ENCODE data around the gene SNRPA.

SNRPA gene

DNA sequence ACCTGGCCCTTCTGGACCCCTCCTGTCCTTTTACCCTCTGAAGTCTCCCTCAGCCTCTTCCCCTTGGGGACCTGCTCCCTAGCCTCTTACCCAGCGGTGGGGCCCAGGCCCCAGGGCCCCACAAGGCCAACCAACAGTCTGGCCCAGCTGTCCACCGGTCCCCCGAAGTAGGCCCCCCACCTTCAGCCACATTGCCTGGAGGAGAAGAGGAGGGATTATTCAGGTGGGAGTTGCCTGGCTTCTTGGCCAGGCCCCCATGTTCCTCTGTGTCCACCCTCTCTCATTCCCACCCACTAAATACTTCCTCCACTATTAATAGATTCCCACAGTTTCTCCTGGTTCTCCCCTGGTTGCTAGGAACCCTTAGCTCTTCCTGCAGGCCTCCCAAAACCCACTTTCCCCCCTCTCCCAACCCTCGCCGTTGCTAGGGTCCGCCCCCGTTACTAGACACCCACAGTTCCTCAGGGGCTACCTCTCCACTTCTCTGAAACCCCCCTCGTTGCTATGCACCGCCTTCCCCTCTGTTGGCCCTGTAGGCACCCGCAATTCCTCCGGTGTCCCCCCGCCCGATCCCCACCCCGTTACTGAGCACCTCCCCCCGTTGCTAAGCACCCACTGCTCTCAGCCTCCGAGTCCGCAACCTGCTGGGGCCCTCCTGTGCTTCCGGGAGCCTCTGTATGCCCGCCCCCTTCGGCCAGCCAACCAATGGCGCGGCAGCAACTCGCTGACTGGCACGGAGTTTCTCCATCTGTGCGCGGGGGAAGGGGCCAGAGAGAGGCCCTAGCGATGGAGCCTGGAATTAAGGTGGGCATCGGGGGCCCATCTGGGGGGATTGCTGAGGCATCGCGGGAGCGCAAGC lies 36.3 kb upstream of the SNRPA start:
- H3K4me1 ChIP-seq (ENCODE audit: control insufficient read depth, insufficient read depth, low read length, unreplicated experiment), result peaks cover 5% of the 10 kb centered on the region
- peak overlapping the region; percentile 85 for H3K4me3 ChIP-seq (ENCODE audit: low read depth, low read length)
- no peaks in the 10 kb centered on the region for H3K27me3 ChIP-seq (ENCODE audit: insufficient read depth, low read length)
- peak overlapping the region; percentile 75 for H2AFZ ChIP-seq (ENCODE audit: low read length, unreplicated experiment)
- H3K36me3 ChIP-seq (ENCODE audit: insufficient read depth, low read length), result no peaks in the 10 kb centered on the region
- H3K79me2 ChIP-seq (ENCODE audit: control insufficient read depth, insufficient read depth, low read length, unreplicated experiment), result peaks cover 24% of the 10 kb centered on the region
- peak overlapping the region; percentile 99 for H3K27ac ChIP-seq (ENCODE audit: low read depth, low read length)

DNA sequence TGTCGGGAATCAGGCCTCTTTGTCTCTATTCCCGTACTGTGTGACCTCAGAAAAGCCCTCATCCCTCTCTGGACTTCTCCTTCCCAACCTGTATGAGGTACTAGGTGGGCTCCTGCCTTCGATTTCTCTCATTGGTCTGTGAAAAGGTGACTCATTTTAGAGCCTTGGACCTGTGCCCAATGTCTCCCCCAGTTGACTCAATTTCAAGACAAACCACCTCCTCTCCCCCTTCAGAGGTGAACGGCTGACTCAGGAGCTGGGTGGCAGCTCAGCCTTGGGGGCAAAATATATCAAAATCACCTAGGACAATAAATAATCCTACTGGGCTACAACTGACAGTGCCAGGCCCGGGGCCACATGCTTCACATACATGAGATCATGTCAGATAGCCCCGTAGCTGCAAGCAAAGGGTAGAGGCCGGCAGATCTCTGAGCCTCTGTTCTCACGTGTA lies 34.9 kb upstream of the SNRPA start:
- Histone ChIP-seq H3K4me1 (ENCODE audit: control insufficient read depth, insufficient read depth, low read length, unreplicated experiment) (peaks cover 14% of the 10 kb centered on the region), H3K27me3 (ENCODE audit: insufficient read depth, low read length) (no peaks in the 10 kb centered on the region), H3K36me3 (ENCODE audit: insufficient read depth, low read length) (no peaks in the 10 kb centered on the region), H3K27ac (ENCODE audit: low read depth, low read length) (peak overlapping the region; percentile 99), H2AFZ (ENCODE audit: low read length, unreplicated experiment) (peak overlapping the region; percentile 13), H3K4me3 (ENCODE audit: low read depth, low read length) (peak overlapping the region; percentile 85), H3K79me2 (ENCODE audit: control insufficient read depth, insufficient read depth, low read length, unreplicated experiment) (peaks cover 35% of the 10 kb centered on the region)

DNA sequence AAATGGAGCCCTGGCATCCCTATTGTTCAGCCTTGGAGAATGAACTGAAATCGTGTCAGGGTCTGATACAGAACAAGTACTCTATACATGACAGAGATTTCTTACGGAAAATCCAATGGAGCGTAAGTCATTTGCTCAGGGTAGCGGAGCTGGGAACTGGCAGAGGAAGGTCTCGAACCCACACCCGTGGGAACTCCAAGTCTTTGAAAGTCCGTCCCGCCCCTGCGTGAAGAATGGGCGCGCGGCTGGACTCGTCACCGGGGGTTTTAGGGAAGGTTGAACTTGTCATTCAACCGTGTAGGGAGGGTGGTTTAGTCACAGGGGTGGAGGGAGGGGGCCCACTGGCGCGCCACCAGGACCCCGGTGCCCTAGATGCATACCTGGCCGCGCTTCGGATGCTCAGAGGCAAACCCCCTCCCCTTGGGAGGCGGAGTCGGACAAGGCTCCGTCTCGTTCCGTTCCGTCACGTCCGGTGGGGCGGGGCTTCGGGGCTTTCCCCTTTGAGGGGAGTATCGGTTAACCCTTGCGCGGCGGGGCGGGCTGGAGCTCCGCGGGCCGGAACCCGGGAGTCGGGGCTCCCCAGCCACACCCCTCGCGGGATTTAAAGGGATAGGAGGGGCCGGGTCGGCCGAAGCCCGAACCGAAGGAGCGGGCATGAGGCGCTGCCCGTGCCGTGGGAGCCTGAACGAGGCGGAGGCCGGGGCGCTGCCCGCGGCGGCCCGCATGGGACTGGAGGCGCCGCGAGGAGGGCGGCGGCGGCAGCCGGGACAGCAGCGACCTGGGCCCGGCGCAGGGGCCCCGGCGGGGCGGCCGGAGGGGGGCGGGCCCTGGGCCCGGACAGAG lies 34.3 kb upstream of the SNRPA start, which contains the start of the genes COQ8B and ITPKC:
TSS of gene COQ8B (minus strand) at position 405 of the 843 bp plus-strand sequence. CDS start 2,254 bp downstream, outside the sequence.
TSS of gene ITPKC (plus strand) at position 631 of the 843 bp plus-strand sequence. CDS start at position 655, 24 bp downstream.
- Histone ChIP-seq H3K79me2 (ENCODE audit: control insufficient read depth, insufficient read depth, low read length, unreplicated experiment) (peaks cover 40% of the 10 kb centered on the region), H3K36me3 (ENCODE audit: insufficient read depth, low read length) (no peaks in the 10 kb centered on the region), H3K27me3 (ENCODE audit: insufficient read depth, low read length) (no peaks in the 10 kb centered on the region), H3K4me3 (ENCODE audit: low read depth, low read length) (peak within 1 kb of the TSS; percentile 85), H3K27ac (ENCODE audit: low read depth, low read length) (peak within 1 kb of the TSS; percentile 99), H2AFZ (ENCODE audit: low read length, unreplicated experiment) (peak within 1 kb of the TSS; percentile 53), H3K4me1 (ENCODE audit: control insufficient read depth, insufficient read depth, low read length, unreplicated experiment) (peaks cover 18% of the 10 kb centered on the region)

DNA sequence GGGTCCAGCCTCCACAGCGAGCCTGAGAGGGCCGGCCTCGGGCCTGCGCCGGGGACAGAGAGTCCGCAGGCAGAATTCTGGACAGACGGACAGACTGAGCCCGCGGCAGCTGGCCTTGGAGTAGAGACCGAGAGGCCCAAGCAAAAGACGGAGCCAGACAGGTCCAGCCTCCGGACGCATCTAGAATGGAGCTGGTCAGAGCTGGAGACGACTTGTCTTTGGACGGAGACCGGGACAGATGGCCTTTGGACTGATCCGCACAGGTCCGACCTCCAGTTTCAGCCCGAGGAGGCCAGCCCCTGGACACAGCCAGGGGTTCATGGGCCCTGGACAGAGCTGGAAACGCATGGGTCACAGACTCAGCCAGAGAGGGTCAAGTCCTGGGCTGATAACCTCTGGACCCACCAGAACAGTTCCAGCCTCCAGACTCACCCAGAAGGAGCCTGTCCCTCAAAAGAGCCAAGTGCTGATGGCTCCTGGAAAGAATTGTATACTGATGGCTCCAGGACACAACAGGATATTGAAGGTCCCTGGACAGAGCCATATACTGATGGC lies 33.6 kb upstream of the SNRPA start:
- H3K27me3 ChIP-seq (ENCODE audit: insufficient read depth, low read length), result no peaks in the 10 kb centered on the region
- H3K4me1 ChIP-seq (ENCODE audit: control insufficient read depth, insufficient read depth, low read length, unreplicated experiment), result peaks cover 18% of the 10 kb centered on the region
- peaks cover 40% of the 10 kb centered on the region for H3K79me2 ChIP-seq (ENCODE audit: control insufficient read depth, insufficient read depth, low read length, unreplicated experiment)
- H3K27ac ChIP-seq (ENCODE audit: low read depth, low read length), result peak overlapping the region; percentile 99
- no peaks in the 10 kb centered on the region for H3K36me3 ChIP-seq (ENCODE audit: insufficient read depth, low read length)
- peak overlapping the region; percentile 85 for H3K4me3 ChIP-seq (ENCODE audit: low read depth, low read length)
- H2AFZ ChIP-seq (ENCODE audit: low read length, unreplicated experiment), result peak overlapping the region; percentile 53

DNA sequence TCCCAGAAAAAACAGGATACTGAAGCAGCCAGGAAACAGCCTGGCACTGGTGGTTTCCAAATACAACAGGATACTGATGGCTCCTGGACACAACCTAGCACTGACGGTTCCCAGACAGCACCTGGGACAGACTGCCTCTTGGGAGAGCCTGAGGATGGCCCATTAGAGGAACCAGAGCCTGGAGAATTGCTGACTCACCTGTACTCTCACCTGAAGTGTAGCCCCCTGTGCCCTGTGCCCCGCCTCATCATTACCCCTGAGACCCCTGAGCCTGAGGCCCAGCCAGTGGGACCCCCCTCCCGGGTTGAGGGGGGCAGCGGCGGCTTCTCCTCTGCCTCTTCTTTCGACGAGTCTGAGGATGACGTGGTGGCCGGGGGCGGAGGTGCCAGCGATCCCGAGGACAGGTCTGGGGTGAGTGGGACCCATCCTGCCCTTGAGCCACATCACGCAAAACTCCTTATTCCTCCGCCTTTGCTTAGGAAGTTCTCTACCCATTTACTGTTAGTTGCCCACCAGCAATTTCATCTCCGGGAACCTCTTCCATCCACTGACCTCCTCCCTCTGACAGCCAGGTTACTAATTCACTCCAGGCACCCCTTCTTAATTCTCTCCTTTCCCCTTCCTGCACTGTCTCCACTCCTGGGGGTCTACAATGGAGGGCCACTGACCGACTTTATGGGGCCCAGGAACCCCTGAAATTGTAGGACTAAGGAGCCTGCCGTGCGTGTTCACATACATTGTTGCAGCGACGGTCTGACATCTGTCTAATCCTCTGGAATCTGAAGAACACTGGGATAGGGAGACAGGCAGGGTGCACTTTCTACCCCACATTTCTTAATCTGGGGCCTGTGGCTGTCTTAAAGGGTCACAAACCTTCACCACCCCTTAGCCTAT lies 32.9 kb upstream of the SNRPA start:
- H3K27me3 ChIP-seq (ENCODE audit: insufficient read depth, low read length), result no peaks in the 10 kb centered on the region
- peak overlapping the region; percentile 65 for H2AFZ ChIP-seq (ENCODE audit: low read length, unreplicated experiment)
- H3K4me3 ChIP-seq (ENCODE audit: low read depth, low read length), result peak overlapping the region; percentile 85
- peaks cover 18% of the 10 kb centered on the region for H3K4me1 ChIP-seq (ENCODE audit: control insufficient read depth, insufficient read depth, low read length, unreplicated experiment)
- peaks cover 42% of the 10 kb centered on the region for H3K79me2 ChIP-seq (ENCODE audit: control insufficient read depth, insufficient read depth, low read length, unreplicated experiment)
- peak overlapping the region; percentile 99 for H3K27ac ChIP-seq (ENCODE audit: low read depth, low read length)
- no peaks in the 10 kb centered on the region for H3K36me3 ChIP-seq (ENCODE audit: insufficient read depth, low read length)

DNA sequence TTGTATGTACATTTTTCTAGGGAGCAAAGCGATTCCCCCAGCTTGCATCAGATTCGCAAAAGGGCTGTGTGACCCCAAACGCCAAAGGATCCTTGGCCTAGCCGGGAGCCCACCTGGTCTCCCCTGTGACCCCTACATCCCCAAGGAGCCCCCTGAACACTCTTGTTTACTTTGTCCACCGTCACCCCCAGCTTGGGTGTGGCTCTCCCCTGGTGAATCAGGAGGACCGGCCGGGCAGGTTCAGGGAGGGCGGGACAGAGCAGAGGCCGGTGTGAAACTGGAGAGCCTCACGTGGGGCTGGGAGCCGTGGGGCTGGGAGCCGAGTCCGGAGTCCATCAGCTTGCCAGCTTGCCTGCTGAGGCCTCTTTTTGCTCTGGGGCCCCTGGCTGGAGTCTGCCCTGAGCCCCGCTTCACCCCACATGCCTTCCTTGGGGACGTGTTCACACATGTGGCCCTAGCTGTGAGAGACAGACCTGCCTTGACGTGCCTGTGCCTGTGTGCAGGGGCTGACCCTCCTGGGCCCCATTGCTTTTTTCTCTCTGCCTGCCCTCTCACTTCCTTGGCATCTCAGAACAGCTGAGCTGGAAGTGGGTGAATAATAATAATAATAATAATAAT lies 32.1 kb upstream of the SNRPA start:
- Histone ChIP-seq H3K4me3 (ENCODE audit: low read depth, low read length) (peak overlapping the region; percentile 85), H3K4me1 (ENCODE audit: control insufficient read depth, insufficient read depth, low read length, unreplicated experiment) (peaks cover 18% of the 10 kb centered on the region), H3K79me2 (ENCODE audit: control insufficient read depth, insufficient read depth, low read length, unreplicated experiment) (peaks cover 47% of the 10 kb centered on the region), H3K27me3 (ENCODE audit: insufficient read depth, low read length) (no peaks in the 10 kb centered on the region), H3K36me3 (ENCODE audit: insufficient read depth, low read length) (no peaks in the 10 kb centered on the region), H2AFZ (ENCODE audit: low read length, unreplicated experiment) (peak overlapping the region; percentile 65), H3K27ac (ENCODE audit: low read depth, low read length) (peak overlapping the region; percentile 99)

DNA sequence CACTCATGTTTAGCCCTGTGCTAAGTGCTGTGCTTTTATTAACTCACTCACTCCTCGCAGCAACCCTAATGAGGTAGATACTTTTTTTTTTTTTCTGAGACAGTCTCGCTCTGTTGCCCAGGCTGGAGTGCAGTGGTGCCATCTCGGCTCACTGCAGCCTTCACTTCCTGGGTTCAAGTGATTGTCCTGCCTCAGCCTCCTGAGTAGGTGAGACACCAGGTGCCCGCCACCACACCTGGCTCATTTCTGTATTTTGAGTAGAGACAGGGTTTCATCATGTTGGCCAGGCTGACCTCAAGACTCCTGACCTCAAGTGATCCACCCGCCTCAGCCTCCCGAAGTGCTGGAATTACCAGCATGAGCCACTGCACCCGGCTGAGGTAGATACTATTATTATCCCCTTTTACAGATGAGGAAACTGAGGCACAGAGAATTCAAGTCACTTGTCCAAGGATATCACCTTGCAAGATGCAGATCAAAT lies 31.5 kb upstream of the SNRPA start:
- Histone ChIP-seq H3K79me2 (ENCODE audit: control insufficient read depth, insufficient read depth, low read length, unreplicated experiment) (peaks cover 51% of the 10 kb centered on the region), H3K4me1 (ENCODE audit: control insufficient read depth, insufficient read depth, low read length, unreplicated experiment) (peaks cover 15% of the 10 kb centered on the region), H3K4me3 (ENCODE audit: low read depth, low read length) (peak overlapping the region; percentile 85), H3K27ac (ENCODE audit: low read depth, low read length) (peak overlapping the region; percentile 99), H3K27me3 (ENCODE audit: insufficient read depth, low read length) (no peaks in the 10 kb centered on the region), H2AFZ (ENCODE audit: low read length, unreplicated experiment) (no peak overlapping the region), H3K36me3 (ENCODE audit: insufficient read depth, low read length) (no peaks in the 10 kb centered on the region)

DNA sequence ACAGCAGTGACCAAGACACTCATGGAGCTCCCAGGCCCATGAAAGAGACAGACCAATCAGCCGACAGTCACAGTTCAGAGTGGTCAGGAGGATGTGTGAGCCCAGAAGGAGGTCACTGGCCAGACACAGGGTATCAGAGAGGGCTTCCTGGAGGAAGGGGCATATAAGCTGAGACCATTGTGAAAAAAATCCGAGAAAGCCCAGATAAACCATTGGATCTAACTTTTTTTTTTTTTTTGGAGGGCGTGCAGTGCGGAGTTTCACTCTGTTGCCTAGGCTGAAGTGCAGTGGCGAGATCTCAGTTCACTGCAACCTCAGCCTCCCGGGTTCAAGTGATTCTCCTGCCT lies 29.9 kb upstream of the SNRPA start:
- Histone ChIP-seq H3K36me3 (ENCODE audit: insufficient read depth, low read length) (no peaks in the 10 kb centered on the region), H3K27me3 (ENCODE audit: insufficient read depth, low read length) (no peaks in the 10 kb centered on the region), H3K4me3 (ENCODE audit: low read depth, low read length) (peak overlapping the region; percentile 85), H3K4me1 (ENCODE audit: control insufficient read depth, insufficient read depth, low read length, unreplicated experiment) (peaks cover 13% of the 10 kb centered on the region), H3K79me2 (ENCODE audit: control insufficient read depth, insufficient read depth, low read length, unreplicated experiment) (peaks cover 52% of the 10 kb centered on the region), H3K27ac (ENCODE audit: low read depth, low read length) (peak overlapping the region; percentile 99), H2AFZ (ENCODE audit: low read length, unreplicated experiment) (no peak overlapping the region)

DNA sequence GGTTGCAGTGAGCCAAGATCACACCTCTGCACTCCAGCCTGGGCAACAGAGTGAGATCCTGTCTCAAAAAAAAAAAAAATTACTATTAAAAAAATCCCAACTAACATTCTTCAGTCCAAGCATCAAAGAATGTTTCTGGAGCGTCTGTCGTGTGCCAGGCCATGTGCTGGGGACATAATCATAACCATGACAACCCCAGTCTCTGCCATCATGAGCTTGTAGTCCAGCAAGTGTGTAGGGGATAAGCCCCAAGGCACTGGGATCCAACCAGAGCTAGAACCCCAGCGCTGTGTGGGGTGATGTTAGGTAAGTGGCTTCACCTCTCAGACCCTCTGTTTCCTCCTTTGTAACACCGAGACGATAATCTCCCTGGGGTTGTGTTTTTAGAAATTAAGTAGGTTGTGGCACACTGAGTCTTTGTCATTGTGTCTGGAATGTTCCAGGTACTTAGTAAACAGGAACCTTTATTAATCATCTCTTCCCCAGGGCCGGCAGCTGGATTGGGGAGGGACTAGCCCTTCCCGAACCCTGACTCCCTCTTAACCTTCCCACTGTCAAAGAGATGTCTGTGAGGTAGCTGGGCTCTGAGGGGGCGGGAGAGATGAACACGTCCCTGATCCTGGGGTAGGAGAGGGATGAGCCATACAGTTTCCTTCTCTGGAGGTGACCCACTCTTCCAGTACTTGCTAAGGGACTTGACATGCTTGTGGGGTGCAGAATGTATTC lies 28.9 kb upstream of the SNRPA start:
- H3K79me2 ChIP-seq (ENCODE audit: control insufficient read depth, insufficient read depth, low read length, unreplicated experiment), result peaks cover 56% of the 10 kb centered on the region
- H3K4me3 ChIP-seq (ENCODE audit: low read depth, low read length), result peak overlapping the region; percentile 10
- no peaks in the 10 kb centered on the region for H3K27me3 ChIP-seq (ENCODE audit: insufficient read depth, low read length)
- H2AFZ ChIP-seq (ENCODE audit: low read length, unreplicated experiment), result no peak overlapping the region
- H3K4me1 ChIP-seq (ENCODE audit: control insufficient read depth, insufficient read depth, low read length, unreplicated experiment), result peaks cover 13% of the 10 kb centered on the region
- 0 out of 2 replicates have a peak, but pooled peaks cover 5% of the 10 kb centered on the region for H3K36me3 ChIP-seq (ENCODE audit: insufficient read depth, low read length)
- H3K27ac ChIP-seq (ENCODE audit: low read depth, low read length), result peak overlapping the region; percentile 99
